GM18873 (cell line): ENCODE measurements around the gene RBFA.
"Not testable (repeated sequence)": the region's sequence is repeated elsewhere in the genome, so short reads cannot be mapped to it uniquely, and the experiment has no call there.

Source experiments
- ATAC-seq: cut with Tn5 transposase; IDR thresholded peaks from one replicate; pipeline ENCODE4 v1.9.1; 2021; ENCODE audit warnings: mild to moderate bottlenecking, moderate library complexity, moderate number of reproducible peaks; ENCODE audit not compliant: unreplicated experiment, low FRiP score

RBFA gene

DNA sequence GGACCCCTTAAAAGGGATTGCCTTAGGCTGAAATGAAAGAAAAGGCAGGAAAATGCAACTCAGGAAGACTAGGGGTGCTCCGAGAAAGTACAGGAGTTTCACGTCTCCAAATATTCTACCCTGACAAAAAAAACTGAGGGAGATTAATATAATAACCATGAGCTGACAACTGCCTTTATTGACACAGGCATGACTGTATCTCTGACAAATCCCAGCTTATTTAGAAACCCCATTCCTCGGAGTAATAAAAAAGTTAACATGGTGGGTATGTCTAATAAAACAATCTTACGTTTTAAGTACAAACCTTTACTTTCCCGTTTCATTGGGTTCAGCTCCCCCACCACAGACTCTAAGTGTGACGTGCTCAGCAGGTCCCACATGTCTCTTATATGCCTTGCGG lies 7.9 kb upstream of the RBFA start:
- ATAC-seq = no peak

DNA sequence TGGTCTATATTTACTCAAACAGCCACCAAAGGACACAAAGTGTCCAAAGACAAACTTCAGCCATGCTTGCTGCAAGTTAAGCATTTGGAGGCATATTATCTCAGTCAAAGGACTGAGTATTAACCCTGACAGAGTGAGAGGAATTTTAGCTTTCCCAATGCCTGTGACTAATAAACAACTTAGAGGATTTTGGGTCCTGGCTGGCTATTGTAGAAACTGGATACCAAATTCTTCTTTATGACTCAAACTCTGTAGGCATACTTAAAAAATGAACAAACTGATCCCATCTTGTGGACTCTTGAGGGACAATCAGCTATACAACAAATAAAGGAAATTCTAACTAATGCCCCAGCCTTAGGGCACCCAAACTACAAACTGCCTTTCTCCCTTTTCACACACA lies 6.5 kb upstream of the RBFA start:
- ATAC-seq = not testable (repeated sequence)

DNA sequence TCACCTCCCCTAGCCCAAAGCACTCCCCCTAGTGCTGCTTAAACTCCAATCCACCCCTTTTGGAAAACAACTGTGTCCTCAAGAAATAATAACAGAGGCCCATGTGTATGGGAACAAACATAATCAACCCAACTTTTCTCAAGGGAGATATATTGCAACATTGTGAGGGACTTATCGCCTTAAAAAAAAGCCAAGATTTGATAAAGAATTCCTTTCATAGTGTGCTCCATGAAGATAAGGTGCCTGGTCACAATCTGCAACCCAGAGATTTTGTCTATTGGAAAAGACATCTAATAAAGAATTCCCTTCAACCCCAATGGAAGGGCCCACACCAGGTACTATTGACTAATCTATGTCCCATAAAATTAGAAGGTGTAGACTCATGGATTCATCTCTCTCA lies 4.5 kb upstream of the RBFA start:
- ATAC-seq = no peak

DNA sequence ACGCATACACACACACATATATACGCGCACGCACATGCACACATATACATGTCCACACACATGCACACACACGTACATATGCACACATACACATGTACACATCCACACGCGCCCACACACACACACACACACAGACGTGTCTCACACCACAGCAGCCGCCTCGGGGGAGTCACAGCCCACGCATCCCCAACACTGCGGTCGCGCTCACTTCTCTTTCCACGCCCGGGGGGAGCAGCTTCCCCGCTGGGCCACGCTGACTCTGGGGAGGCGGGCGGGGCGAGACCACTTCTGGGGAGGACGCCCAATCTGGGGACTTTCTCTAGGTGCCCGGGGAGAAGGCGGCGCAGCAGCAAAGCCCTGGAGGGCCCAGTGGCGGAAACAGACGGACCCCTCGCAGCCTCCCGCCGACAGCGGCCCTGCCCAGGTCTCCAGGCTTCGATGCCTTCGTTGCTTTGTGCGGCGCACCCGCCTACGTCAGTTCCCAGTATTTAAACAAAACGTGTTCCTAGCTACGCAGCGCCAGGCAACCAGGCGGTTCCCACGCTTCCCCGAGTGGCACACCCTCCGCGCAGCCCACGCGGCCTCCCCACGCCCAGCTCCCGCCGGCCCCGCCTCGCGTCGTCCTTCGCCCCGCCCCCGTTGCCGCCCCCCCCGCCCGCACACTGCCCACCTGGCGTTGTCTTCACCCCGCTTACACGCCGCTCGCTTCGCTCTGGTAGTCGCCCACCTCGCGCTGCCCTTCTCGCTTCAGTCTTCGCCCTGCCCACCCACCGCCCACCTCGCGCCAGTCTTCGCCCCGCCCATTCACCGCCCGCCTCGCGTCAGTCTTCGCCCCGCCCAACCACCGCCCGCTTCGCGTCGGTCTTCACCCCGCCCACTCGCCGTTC lies 810 bp upstream of the RBFA start:
- peak; percentile 41 for ATAC-seq

DNA sequence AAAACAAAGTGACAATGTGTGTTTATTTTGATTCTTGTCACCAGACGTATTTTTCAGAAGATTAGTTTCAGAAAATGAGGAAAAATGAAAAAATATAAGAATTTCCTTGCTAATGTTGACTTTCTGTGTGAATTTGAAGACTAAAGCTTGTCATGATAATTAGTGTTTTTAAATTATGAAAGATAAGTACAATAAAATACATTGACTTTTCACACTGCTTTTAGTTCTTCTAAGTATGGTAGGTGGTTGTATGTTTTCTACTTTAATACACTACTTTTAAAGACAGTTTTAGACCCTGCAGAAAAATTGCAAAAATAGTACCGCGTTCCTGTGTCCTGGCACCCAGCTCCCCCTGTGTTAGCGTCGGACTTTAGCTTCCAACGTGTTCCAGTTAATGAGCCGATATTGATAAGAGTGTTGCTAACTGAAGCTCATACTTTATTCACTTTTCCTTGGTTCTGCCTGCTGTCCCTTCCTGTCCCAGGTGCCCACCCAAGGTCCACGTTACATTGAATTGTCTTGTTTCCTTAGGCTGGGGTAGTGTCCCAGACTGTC lies 695 bp downstream of the RBFA start:
- ATAC-seq = no peak

DNA sequence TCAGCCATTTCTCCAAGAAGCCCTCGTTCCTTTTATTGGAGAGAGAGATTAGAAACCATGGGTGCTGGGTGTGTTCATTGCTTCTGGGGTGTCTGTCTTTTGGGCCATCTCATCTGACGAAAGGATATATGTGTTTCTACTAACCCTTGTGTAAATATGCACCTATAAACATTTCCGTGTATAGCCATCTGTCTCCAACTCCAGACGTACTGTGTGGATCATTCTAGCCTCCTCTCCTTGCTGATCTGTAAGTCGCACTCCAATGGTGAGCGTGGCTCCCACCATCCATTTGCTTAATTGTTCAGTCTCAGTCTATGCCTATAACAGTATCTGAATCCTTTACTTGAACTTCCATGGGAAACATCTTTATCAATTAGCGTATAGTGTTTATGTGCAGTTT lies 1.8 kb downstream of the RBFA start:
- no peak for ATAC-seq

DNA sequence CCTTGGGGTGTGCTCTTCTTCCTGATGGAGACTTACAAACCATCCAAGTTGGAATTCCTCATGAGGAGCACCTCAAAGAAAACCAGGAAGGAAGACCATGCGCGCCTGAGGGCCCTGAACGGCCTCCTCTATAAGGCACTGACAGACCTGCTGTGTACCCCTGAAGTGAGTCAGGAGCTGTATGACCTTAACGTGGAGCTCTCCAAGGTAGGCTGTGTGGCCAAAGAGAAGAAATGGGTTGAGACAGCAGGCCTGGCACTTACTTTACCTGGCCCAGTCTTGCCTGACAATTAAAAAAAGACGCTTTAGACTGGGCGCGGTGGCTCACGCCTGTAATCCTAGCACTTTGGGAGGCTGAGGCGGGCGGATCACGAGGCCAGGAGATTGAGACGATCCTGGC lies 3.1 kb downstream of the RBFA start:
- ATAC-seq = no peak

DNA sequence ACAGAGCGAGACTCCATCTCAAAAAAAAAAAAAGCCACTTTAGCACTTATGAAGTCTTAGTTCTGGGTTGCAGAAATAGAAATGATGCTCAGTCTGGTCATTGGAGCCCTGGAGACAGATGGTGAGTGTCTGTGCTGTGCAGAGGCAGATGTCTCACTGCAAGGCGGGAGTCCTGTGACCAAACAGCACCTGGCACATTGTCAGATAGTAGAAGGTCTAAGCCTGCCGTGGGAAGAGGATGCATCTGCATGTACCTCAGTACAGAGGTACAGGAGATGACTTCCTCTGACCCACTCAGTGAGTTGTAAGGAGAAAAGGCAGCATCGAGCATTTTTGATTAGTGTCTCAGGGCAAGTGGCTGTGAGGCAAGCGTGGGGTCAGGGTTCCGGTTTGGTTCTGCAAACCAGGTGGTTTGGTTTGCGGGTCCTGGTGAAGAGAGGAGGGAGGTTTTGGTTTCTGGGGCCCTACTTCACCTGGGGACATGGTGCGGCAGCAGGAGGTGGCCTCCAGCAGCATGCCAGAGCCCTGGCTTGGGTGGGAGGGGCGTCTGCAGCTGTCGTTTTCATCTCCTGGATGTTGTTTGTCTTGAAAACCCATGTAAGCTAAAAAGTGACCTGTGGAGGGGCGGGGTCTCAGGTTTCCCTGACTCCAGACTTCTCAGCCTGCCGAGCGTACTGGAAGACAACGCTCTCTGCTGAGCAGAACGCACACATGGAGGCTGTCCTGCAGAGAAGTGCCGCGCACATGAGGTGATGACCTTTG lies 3.8 kb downstream of the RBFA start:
- no peak for ATAC-seq

DNA sequence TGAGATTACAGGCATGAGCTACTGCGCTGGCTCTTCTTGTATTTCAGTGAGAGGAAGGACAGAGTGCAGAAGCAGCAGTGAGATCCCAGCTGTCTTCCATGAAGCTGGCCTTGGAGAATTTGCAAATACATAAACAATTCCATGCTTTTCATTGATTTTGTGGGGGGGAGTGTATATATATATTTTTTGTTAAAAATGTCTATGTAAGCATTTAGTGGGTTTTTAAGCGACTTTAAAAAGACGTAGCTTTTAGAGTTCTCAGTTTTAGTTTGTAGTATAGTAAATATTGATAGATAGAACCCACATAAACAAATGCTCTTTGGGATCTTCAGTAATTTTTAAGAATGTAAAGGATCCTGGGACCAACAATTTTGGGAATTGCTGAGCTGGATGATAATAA lies 6.3 kb downstream of the RBFA start:
- no peak for ATAC-seq

DNA sequence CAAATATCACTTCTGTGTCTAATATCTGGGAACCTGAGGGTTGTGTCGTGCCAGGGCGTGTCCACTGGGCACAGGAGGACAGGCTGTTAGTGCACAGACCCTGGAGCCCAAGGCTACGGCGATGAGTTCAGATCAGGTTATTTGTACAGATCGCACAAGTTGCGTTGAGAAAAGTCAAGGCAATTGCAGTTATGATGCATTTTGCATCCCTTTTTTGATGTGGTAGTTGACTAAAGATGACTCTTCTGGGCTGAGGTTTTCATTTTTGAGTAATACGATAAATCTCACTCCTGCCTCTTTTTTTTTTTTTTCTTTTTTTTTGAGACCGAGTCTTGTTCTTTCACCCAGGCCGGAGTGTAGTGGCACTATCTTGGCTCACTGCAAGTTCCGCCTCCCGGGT lies 7.2 kb downstream of the RBFA start:
- ATAC-seq = no peak

DNA sequence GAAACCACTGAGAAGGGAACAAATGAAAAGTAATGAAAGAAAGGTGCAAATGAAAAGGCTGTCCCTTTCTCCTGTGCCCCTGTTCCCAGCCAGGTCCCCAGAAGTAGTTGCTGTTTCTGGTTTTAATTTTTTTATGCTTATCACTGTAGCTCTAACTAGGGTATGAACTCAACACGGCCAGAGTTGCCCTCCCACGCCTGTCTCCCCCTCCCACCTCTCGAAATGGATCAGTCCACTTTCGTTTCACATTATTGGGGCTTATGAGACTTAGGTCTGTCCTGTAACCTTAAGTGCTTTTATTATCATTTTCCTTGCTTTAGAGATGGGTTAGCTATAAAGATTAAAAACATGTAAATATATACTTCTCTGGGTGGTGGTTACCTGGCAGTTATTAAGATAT lies 8.6 kb downstream of the RBFA start:
- no peak for ATAC-seq

DNA sequence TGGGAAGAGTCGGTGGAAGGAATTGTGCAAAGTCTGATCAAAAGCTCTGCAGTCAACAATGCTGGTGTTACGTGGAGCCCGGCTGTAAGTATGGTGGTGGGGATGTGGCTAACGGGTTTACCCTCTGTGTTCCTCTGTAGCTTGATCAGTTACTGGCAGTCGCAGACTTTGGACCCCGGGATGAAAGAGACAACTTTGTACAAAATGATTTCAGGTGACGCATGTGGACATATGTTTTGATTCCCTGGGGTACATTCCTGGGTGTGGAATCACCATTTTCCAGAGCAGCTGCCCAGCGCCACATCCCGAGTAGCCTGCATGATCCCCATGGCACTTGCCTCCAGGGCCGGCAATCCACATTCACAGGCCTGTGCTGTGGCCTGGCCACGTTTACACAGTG lies 9.8 kb downstream of the RBFA start:
- ATAC-seq = no peak

DNA sequence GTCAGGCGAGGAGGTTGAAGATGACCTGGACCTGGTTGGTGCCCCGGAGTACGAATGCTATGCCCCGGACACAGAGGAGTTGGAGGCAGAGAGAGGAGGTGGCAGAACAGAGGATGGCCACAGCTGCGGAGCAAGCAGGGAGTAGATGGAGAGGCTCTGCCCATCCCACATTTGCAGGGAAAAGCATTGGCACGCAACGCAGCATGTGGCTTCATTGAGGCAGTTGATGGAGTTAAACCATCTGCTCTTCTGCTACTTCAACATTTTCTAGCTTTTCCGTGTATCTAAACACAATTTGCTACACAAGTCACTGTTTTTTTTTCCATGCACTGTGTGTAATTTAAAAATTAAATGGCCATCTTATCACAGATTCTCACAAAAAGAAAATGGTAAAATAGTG lies 11.8 kb downstream of the RBFA start:
- ATAC-seq = no peak

DNA sequence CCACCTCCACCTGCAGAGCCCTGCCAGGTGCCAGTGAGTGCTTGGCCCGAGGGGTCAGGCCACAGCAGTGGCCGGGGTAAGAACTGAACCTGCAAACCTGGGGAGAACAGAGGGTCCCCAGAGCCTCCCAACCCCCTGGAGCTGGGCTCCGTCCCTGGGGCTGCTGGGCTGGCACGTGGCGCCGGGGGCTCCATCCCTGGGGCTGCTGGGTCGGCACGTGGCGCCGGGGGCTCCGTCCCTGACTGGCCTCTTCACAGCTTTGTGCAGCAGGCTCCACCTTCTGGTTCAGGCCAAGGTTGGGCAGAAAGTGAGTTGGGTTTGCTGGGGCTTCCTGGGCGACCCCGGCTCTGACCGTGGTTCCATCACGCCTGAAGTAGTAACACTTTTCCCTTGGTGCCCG lies 12.2 kb downstream of the RBFA start:
- ATAC-seq = no peak

DNA sequence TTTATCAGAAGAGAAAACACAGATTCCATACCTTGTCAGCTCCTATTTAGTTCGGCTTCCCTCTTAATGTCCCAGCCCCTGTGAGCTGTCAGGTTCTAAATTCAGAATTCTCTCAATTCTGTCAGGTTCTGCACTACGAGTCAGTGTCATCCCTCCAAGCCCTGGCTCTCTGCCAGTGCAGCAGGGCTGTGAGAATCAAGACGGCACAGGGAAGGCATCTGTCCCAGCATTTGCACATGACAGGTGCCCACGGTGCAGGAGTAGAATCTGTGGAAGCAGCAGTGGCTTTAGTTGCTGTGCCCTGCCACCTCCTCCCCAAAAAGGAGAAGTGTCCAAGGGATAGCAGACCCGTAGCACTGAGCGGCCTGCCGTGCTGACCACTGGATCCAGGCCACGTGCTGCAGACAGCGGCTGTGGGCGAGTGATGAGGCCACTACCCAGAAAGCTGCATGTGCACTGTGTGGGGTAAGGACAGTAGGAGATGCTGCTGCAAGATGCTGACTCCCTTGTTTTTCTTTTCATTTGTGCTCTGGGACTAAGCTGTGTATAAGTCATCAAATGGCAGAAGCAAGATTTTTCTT lies 12.8 kb downstream of the RBFA start:
- no peak for ATAC-seq

DNA sequence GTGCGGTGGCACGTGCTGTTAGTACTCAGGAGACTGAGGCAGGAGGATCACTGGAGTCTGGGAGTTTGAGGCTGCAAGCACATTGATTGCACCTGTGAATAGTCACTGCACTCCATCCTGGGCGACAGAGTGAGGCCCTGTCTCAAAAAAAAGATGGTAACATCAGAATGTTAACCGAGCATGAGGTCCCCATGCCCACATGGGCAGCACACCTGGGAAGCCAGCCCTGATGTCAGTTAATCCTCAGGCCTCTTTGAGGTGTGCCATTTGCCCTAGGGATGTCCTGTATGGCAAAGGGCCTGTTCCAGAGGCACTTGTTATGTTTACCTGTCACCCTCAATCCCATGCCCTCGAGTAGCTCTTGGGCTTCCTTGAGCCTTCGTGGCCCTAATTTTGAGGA lies 16.6 kb downstream of the RBFA start:
- ATAC-seq = no peak

DNA sequence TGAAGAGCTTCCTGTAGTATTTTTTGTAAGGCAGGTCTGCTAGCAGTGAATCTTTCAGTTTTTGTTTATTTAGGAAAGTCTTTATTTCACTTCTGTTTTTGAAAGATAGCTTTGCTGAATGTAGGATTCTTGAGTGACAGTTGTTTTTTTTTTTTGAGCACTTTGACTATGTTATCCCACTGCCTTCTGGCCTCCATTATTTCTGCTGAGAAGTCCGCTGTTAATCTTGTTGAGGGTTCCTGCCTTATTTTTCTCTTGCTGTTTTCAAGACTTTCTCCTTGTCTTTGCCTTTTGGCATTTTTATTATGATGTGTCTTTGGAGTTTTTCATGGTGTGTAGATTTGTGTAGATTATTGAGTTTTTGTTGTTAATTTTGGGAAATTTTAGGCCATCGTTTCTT lies 21.9 kb downstream of the RBFA start:
- ATAC-seq = no peak

DNA sequence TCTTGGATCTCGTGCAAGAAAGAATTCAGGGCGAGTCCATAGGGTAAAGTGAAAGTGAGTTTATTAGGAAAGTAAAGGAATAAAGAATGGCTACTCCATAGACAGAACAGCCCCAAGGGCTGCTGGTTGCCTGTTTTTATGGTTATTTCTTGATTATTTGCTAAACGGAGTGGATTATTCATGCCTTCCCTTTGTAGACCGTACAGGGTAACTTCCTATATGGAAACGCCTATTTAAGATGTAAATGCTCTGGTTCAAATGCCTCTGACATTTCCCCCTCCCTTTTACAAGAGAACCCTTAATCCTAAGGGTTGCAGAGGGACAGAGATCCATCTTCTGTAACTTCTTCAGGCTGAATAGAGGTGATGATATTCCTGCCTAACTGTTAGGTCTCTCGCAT lies 25.7 kb downstream of the RBFA start:
- no peak for ATAC-seq

DNA sequence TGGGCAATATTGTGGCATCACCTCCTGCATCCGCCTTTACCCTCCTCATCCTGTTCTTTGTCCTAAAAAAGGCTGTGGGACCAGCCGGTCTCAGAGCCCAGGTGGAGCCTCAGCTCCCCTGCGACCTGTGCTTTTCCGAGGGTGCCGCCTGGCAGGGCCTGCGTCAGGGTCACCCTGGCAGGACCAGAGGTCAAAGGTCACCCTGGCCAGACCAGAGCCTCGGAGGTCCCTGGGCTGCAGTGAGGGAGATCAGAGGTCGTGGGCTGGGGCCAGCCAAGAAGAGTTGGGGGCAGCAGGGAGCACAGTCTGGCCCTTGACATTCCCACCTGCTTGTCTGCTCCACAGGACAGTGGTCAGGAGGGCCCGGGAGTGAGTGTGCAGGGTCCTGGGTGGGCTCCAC lies 31.5 kb downstream of the RBFA start:
- ATAC-seq = no peak

DNA sequence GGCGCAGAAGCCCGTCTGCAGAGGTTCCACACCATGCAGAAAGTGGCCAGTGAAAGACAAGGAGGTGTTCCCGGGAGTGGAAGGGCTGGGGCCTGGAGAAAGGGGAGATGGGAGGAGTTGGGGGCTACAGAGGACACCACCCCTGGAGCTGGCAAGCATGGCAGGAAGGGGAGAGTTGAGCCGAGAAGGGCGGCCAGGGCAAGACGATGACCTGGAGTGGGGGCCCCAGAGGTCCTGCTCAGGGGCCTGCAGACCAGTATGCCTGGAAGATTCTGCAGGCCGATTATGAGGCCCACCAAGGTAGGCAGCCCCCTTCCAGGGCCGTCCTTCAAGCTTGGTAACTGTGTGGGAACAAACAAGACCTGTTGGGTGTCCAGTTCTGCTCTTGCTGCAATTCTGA lies 33.1 kb downstream of the RBFA start:
- ATAC-seq = no peak

DNA sequence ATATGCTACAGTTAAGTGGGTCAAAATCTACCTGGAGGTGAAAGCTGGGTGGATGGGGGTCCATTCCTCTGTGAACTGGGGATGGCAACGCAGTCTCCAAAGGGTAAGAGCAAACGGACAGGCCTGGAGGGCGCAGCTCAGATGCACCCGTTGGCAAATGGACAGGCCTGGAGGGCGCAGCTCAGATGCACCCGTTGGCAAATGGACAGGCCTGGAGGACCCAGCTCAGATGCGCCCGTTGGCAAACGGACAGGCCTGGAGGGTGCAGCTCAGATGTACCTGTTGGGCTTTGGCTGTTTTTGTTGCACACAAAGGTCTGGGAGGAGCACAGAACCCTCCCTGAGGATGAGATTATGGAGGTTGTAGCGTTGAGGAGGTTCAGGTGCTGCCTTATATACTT lies 33.7 kb downstream of the RBFA start:
- ATAC-seq = no peak
